Measurements from ENCODE around the gene GBX1.

The GBX1 gene

GRCh38 chr7:151185762-151186639, 18.5 kb upstream of the GBX1 start:
- no peak for TF ChIP-seq POLR2A (IDR thresholded peaks at IDR 0.05; ENCODE audit: extremely low read depth, insufficient read length)
- no peak for TF ChIP-seq MAX (IDR thresholded peaks at IDR 0.05; ENCODE audit: low read depth, low read length)
- no peak overlapping the region for H3K4me3 ChIP-seq (ENCODE audit: low read depth, low read length)
- no peak for DNase-seq (ENCODE audit: low read depth)

DNA sequence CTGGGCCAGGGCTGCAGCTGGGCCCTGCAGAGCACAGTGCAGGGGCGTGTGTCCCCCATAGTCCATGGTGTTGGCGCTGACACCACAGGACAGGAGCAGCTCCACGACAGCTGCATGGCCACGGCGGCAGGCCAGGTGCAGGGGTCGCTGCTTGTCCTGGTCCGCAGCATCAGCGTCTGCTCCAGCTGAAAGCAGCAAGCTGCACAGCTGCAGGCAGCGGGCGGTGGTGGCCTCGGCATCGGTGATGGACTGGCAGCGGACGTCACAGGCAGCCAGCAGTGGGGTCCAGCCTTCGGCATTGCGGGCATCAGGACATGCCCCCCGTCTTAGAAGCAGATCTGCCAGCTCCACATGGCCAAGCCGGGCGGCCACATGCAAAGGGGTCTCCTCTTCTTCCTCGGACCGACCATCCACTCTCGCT, 13.5 kb upstream of the GBX1 start:
- TF ChIP-seq, protein P1, sequence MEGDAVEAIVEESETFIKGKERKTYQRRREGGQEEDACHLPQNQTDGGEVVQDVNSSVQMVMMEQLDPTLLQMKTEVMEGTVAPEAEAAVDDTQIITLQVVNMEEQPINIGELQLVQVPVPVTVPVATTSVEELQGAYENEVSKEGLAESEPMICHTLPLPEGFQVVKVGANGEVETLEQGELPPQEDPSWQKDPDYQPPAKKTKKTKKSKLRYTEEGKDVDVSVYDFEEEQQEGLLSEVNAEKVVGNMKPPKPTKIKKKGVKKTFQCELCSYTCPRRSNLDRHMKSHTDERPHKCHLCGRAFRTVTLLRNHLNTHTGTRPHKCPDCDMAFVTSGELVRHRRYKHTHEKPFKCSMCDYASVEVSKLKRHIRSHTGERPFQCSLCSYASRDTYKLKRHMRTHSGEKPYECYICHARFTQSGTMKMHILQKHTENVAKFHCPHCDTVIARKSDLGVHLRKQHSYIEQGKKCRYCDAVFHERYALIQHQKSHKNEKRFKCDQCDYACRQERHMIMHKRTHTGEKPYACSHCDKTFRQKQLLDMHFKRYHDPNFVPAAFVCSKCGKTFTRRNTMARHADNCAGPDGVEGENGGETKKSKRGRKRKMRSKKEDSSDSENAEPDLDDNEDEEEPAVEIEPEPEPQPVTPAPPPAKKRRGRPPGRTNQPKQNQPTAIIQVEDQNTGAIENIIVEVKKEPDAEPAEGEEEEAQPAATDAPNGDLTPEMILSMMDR (IDR thresholded peaks at IDR 0.05; ENCODE audit: low read depth, low read length): no peak
- TF ChIP-seq MAX (IDR thresholded peaks at IDR 0.05; ENCODE audit: low read depth, low read length) (no peak), POLR2A (IDR thresholded peaks at IDR 0.05; ENCODE audit: extremely low read depth, insufficient read length) (no peak), MYC (IDR thresholded peaks at IDR 0.05; ENCODE audit: low read depth, low read length) (no peak)
- no peak for DNase-seq (ENCODE audit: low read depth)
- no peak overlapping the region for H3K4me3 ChIP-seq (ENCODE audit: low read depth, low read length)

- TF ChIP-seq POLR2A (IDR thresholded peaks at IDR 0.05; ENCODE audit: extremely low read depth, insufficient read length): no peak
- DNase-seq (ENCODE audit: low read depth): no peak
- no peak overlapping the region for H3K4me3 ChIP-seq (ENCODE audit: low read depth, low read length)
Observed at GRCh38 chr7:151179946-151180345, 12.5 kb upstream of the GBX1 start.

DNA sequence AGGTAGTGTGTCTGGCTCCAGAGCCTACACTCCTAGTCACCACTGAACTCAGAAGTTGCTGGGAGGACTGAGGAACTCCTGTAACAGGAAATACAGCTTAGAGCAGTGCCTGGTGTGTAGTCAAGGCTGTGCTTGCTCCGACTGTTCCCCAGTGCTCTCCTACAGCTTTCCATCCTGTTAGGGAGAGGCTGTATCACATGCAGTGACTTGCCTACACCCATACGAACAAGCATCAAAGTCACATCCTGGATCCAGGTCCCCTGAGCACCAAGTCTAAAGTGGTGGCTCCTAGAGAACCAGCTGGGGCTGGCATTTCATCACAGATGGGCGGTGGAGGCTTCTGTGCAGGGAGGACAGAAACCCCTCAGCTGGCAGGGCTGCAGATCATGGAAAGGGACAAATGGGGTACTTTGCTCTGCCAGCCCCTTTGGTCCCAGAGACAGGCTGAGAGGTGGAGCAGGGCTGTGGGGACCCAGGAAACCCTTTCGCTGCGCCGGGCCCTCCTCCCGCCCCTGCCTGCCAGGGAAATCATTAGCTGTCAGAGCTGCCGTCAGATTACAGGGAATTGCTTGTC, 11.9 kb upstream of the GBX1 start:
- DNase-seq (ENCODE audit: low read depth): no peak
- no peak overlapping the region for H3K4me3 ChIP-seq (ENCODE audit: low read depth, low read length)
- no peak for TF ChIP-seq MYC (IDR thresholded peaks at IDR 0.05; ENCODE audit: low read depth, low read length)
- TF ChIP-seq, protein P1 (IDR thresholded peaks at IDR 0.05; ENCODE audit: low read depth, low read length): no peak
- no peak for TF ChIP-seq MAX (IDR thresholded peaks at IDR 0.05; ENCODE audit: low read depth, low read length)
- TF ChIP-seq POLR2A (IDR thresholded peaks at IDR 0.05; ENCODE audit: extremely low read depth, insufficient read length): no peak

DNA sequence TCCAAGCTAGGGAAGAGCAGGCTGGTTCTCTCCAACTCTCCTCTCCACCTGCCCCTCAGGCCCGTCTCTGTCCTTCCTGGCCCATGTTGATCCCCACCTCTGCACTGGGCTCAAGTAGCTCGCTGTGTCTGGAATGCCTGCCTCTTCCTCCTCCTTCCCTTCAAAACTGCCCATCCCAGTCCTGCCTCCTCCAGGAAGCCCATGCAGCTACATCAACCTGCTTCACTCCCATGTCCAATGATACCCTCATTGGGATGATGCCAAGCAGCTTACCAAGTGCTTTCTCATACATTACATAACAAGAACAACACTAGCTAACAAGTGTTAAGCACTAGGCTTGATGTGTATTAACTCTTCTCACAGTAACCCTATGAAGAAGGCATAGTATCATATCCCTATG, 11.3 kb upstream of the GBX1 start:
- no peak for TF ChIP-seq MAX (IDR thresholded peaks at IDR 0.05; ENCODE audit: low read depth, low read length)
- TF ChIP-seq POLR2A (IDR thresholded peaks at IDR 0.05; ENCODE audit: extremely low read depth, insufficient read length): no peak
- TF ChIP-seq MYC (IDR thresholded peaks at IDR 0.05; ENCODE audit: low read depth, low read length): no peak
- TF ChIP-seq, protein P1 (IDR thresholded peaks at IDR 0.05; ENCODE audit: low read depth, low read length): no peak
- DNase-seq (ENCODE audit: low read depth): no peak
- no peak overlapping the region for H3K4me3 ChIP-seq (ENCODE audit: low read depth, low read length)

DNA sequence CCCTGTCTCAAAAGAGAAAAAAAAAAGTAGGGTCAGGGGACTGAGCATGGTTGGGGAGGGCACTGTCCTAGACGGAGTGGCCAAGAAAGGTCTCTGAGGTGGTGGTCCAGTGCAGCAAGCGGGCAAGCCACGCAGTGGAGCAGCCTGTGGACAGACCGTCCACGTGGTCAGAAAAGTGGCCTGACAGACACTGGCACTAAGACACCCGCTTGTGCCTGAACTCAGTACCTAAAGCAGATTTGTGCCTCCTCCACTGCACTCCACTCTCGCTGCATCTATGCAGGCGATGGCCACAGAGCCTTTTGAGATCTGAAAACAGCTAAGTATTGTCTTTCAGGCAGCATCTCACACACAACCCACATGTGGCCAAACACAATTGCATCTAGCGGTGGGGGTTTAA, 10.7 kb upstream of the GBX1 start:
- no peak for DNase-seq (ENCODE audit: low read depth)
- no peak overlapping the region for H3K4me3 ChIP-seq (ENCODE audit: low read depth, low read length)
- TF ChIP-seq POLR2A (IDR thresholded peaks at IDR 0.05; ENCODE audit: extremely low read depth, insufficient read length) (no peak), MYC (IDR thresholded peaks at IDR 0.05; ENCODE audit: low read depth, low read length) (no peak), MAX (IDR thresholded peaks at IDR 0.05; ENCODE audit: low read depth, low read length) (no peak)
- TF ChIP-seq, protein P1 (IDR thresholded peaks at IDR 0.05; ENCODE audit: low read depth, low read length): no peak
